HepG2 (cell line): Measurements from ENCODE around the gene PPY. TPM values are rescaled to one million over a fixed set of nuclear protein-coding genes. Genes with fewer than 3 reads are reported as not detected.

Source experiments
- ATM ChIP-seq: fragments of 450-650 bp; IDR thresholded peaks from 2 replicates; pipeline ENCODE4 v1.7.1; 2017; ENCODE audit warnings: mild to moderate bottlenecking, borderline replicate concordance
- ATRX ChIP-seq: sonication (generic); formaldehyde crosslinking; IDR thresholded peaks from 2 replicates; pipeline ENCODE4 v1.4.0; 2020; ENCODE audit warnings: missing genetic modification reagents, borderline replicate concordance
- MAF1 ChIP-seq: sonication (generic); formaldehyde crosslinking; IDR thresholded peaks from 2 replicates; pipeline ENCODE4 v1.5.0; 2020; ENCODE audit warnings: missing genetic modification reagents, borderline replicate concordance
- MTA3 ChIP-seq: sonication (generic); formaldehyde crosslinking; IDR thresholded peaks from 2 replicates; pipeline ENCODE4 v1.4.0; 2020; ENCODE audit warnings: missing genetic modification reagents
- MYC ChIP-seq: sonication (generic); formaldehyde crosslinking; IDR thresholded peaks from 2 replicates; pipeline ENCODE4 v1.9.0; 2021; ENCODE audit warnings: missing genetic modification reagents, borderline replicate concordance
- RNF2 ChIP-seq: fragments of 450-650 bp; conservative IDR thresholded peaks from 2 replicates; pipeline ENCODE4 v1.6.1; 2016; ENCODE audit warnings: low read depth
- SAFB2 ChIP-seq: sonication (generic); formaldehyde crosslinking; IDR thresholded peaks from 2 replicates; pipeline ENCODE4 v1.5.1; 2020; ENCODE audit warnings: missing genetic modification reagents, low read depth, mild to moderate bottlenecking, borderline replicate concordance
- SMARCE1 ChIP-seq: fragments of 450-650 bp; IDR thresholded peaks from 2 replicates; pipeline ENCODE4 v1.6.1; 2017; ENCODE audit warnings: borderline replicate concordance
- SNAI1 ChIP-seq: sonication (generic); formaldehyde crosslinking; IDR thresholded peaks from 2 replicates; pipeline ENCODE4 v1.5.0; 2020; ENCODE audit warnings: mild to moderate bottlenecking, missing genetic modification reagents, borderline replicate concordance
- TBL1XR1 ChIP-seq: fragments of 150-350 bp; IDR thresholded peaks from 2 replicates; pipeline ENCODE4 v1.6.1; 2014; ENCODE audit warnings: borderline replicate concordance, low read length; ENCODE audit not compliant: partially characterized antibody
- ZBTB7B ChIP-seq: sonication (generic); formaldehyde crosslinking; IDR thresholded peaks from 2 replicates; pipeline ENCODE4 v1.4.0; 2020; ENCODE audit warnings: missing genetic modification reagents
- ZNF12 ChIP-seq: sonication (generic); formaldehyde crosslinking; IDR thresholded peaks from 2 replicates; pipeline ENCODE4 v1.5.0; 2020; ENCODE audit warnings: missing genetic modification reagents
- ZNF180 ChIP-seq: sonication (generic); formaldehyde crosslinking; IDR thresholded peaks from 2 replicates; pipeline ENCODE4 v1.4.0; 2020; ENCODE audit warnings: low read depth, missing genetic modification reagents, borderline replicate concordance
- ZNF292 ChIP-seq: sonication (generic); formaldehyde crosslinking; IDR thresholded peaks from 2 replicates; pipeline ENCODE4 v1.8.1; 2022; ENCODE audit warnings: mild to moderate bottlenecking, low read depth, missing genetic modification reagents, borderline replicate concordance
- ZNF326 ChIP-seq: sonication (generic); formaldehyde crosslinking; IDR thresholded peaks from 2 replicates; pipeline ENCODE4 v1.4.0; 2020; ENCODE audit warnings: missing genetic modification reagents, borderline replicate concordance
- ZNF329 ChIP-seq: sonication (generic); formaldehyde crosslinking; IDR thresholded peaks from 2 replicates; pipeline ENCODE4 v1.9.0; 2021; ENCODE audit warnings: low read depth, mild to moderate bottlenecking, missing genetic modification reagents
- ZNF496 ChIP-seq: sonication (generic); formaldehyde crosslinking; IDR thresholded peaks from 2 replicates; pipeline ENCODE4 v1.8.1; 2023; ENCODE audit warnings: mild to moderate bottlenecking, moderate library complexity, missing genetic modification reagents; ENCODE audit not compliant: insufficient replicate concordance
- ZNF543 ChIP-seq: sonication (generic); formaldehyde crosslinking; IDR thresholded peaks from 2 replicates; pipeline ENCODE4 v1.4.0; 2020; ENCODE audit warnings: mild to moderate bottlenecking, missing genetic modification reagents
- ZNF672 ChIP-seq: sonication (generic); formaldehyde crosslinking; IDR thresholded peaks from 2 replicates; pipeline ENCODE4 v1.8.1; 2022; ENCODE audit warnings: missing genetic modification reagents
- polyA plus RNA-seq, 8 experiments: library from polyadenylated mRNA; depleted of rRNA in 3 of 8; stranded (reverse) in 7 of 8; unstranded in 1 of 8; fragments of >200 nt; fragmentation: Illumina TruSeq in 4 of 8; extraction: Trizol in 4 of 8; gene quantifications; 2 replicates each; pipeline versions ENCODE4 v1.2.1 to v1.2.3, GENCODE V29; 2011 to 2016; ENCODE audit warnings: low read depth in 4 of 8, missing spikeins in 1 of 8, mixed read lengths in 1 of 8; ENCODE audit not compliant: insufficient read depth in 1 of 8
- total RNA-seq, 5 experiments: library from RNA; depleted of rRNA; stranded (reverse); fragments of >200 nt; fragmentation: Illumina TruSeq; extraction: Trizol; gene quantifications; 2 replicates each; pipeline ENCODE4 v1.2.3, GENCODE V29; 2016; ENCODE audit warnings: low read depth in 1 of 5
- TF ChIP-seq, protein P1 (sequence below): sonication (generic); formaldehyde crosslinking; IDR thresholded peaks from 2 replicates; pipeline ENCODE4 v1.4.0; 2020; ENCODE audit warnings: missing genetic modification reagents, borderline replicate concordance
- TF ChIP-seq, protein P2 (sequence below): sonication (generic); formaldehyde crosslinking; IDR thresholded peaks from 2 replicates; pipeline ENCODE4 v1.9.0; 2021; ENCODE audit warnings: missing genetic modification reagents, mild to moderate bottlenecking, borderline replicate concordance
- TF ChIP-seq, protein P3 (sequence below): sonication (generic); formaldehyde crosslinking; IDR thresholded peaks from 2 replicates; pipeline ENCODE4 v1.4.0; 2020; ENCODE audit warnings: missing genetic modification reagents
- TF ChIP-seq, protein P4 (sequence below): sonication (generic); formaldehyde crosslinking; IDR thresholded peaks from 2 replicates; pipeline ENCODE4 v1.5.0; 2020; ENCODE audit warnings: missing genetic modification reagents

PPY gene
- total and polyA plus RNA-seq, 2 of the 13 experiments (the other 11 are each of a cell fraction or from before 2014, with no cell fraction given): not detected

DNA sequence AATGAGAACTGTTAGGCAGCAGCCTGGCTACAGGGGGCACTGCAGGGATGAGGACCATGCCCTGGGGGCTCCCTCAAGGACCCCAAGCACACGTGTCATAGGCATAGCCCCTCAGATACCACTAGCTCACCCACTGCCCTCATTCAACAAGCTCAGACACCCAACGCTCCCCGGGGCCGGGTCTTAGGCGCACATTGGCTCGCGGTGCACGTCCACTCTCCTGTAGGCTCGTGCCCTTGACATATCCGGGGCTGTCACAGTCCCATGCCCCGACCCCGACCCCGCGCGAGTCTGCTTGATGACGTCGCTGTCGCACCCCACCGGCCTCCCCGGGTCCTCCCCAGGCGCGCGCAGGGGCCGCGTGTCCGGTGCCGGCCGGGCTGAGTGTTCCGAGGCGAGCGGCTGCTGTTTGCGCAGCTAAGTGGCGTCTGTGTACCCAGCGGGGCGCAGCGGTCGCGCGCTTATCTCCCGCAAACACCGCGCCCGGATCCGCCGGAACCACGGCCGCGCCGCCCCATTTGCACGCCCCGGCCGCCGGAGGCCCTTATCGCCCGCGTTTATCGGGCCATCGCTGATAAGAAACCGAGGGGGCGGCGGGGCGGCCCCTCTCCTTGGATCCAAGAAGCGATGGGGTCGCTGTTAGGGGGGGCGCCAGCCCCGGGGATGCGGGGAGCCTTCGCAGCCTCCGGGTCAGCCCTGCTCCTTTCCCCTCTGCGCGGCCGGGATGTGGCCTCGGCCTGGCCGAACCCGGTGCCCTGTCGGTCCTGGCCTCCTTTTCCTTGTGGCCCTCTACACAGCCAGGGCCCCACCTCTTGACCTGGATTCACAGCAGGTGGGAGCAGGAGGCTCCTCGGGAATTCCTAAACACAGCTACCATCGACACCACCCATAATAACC, 41.5 kb upstream of the PPY start (continued):
- TF ChIP-seq, protein P1, sequence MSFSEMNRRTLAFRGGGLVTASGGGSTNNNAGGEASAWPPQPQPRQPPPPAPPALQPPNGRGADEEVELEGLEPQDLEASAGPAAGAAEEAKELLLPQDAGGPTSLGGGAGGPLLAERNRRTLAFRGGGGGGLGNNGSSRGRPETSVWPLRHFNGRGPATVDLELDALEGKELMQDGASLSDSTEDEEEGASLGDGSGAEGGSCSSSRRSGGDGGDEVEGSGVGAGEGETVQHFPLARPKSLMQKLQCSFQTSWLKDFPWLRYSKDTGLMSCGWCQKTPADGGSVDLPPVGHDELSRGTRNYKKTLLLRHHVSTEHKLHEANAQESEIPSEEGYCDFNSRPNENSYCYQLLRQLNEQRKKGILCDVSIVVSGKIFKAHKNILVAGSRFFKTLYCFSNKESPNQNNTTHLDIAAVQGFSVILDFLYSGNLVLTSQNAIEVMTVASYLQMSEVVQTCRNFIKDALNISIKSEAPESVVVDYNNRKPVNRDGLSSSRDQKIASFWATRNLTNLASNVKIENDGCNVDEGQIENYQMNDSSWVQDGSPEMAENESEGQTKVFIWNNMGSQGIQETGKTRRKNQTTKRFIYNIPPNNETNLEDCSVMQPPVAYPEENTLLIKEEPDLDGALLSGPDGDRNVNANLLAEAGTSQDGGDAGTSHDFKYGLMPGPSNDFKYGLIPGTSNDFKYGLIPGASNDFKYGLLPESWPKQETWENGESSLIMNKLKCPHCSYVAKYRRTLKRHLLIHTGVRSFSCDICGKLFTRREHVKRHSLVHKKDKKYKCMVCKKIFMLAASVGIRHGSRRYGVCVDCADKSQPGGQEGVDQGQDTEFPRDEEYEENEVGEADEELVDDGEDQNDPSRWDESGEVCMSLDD (CRISPR knock-in tag): peak; percentile 96
- TF ChIP-seq ZNF12: 0 out of 2 replicates have a peak, but pooled peaks have one; percentile 18
- TF ChIP-seq, protein P2, sequence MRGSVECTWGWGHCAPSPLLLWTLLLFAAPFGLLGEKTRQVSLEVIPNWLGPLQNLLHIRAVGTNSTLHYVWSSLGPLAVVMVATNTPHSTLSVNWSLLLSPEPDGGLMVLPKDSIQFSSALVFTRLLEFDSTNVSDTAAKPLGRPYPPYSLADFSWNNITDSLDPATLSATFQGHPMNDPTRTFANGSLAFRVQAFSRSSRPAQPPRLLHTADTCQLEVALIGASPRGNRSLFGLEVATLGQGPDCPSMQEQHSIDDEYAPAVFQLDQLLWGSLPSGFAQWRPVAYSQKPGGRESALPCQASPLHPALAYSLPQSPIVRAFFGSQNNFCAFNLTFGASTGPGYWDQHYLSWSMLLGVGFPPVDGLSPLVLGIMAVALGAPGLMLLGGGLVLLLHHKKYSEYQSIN (CRISPR knock-in tag): no peak
- peak; percentile 86; the same call in 1 of the 2 replicates for TF ChIP-seq ZNF329 (CRISPR knock-in tag)
- TF ChIP-seq TBL1XR1: no peak
- TF ChIP-seq, protein P3, sequence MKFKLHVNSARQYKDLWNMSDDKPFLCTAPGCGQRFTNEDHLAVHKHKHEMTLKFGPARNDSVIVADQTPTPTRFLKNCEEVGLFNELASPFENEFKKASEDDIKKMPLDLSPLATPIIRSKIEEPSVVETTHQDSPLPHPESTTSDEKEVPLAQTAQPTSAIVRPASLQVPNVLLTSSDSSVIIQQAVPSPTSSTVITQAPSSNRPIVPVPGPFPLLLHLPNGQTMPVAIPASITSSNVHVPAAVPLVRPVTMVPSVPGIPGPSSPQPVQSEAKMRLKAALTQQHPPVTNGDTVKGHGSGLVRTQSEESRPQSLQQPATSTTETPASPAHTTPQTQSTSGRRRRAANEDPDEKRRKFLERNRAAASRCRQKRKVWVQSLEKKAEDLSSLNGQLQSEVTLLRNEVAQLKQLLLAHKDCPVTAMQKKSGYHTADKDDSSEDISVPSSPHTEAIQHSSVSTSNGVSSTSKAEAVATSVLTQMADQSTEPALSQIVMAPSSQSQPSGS (CRISPR knock-in tag): peak; percentile 88
- no peak for TF ChIP-seq ZNF326 (CRISPR knock-in tag)
- no peak for TF ChIP-seq ZNF672 (CRISPR knock-in tag)
- peak; percentile 75; the same call in 1 of the 2 replicates for TF ChIP-seq SAFB2 (CRISPR knock-in tag)
- TF ChIP-seq SMARCE1: no peak
- TF ChIP-seq MTA3 (CRISPR knock-in tag): no peak
- TF ChIP-seq, protein P4, sequence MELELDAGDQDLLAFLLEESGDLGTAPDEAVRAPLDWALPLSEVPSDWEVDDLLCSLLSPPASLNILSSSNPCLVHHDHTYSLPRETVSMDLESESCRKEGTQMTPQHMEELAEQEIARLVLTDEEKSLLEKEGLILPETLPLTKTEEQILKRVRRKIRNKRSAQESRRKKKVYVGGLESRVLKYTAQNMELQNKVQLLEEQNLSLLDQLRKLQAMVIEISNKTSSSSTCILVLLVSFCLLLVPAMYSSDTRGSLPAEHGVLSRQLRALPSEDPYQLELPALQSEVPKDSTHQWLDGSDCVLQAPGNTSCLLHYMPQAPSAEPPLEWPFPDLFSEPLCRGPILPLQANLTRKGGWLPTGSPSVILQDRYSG (CRISPR knock-in tag): no peak
- TF ChIP-seq MAF1: peak; percentile 81; the same call in 1 of the 2 replicates
- no peak for TF ChIP-seq ATM
- TF ChIP-seq SNAI1 (CRISPR knock-in tag): no peak
- TF ChIP-seq ZBTB7B (CRISPR knock-in tag): peak; percentile 99
- 0 out of 2 replicates have a peak, but pooled peaks have one; percentile 45 for TF ChIP-seq ZNF180 (CRISPR knock-in tag)
- TF ChIP-seq ZNF543: peak; percentile 96
- no peak for TF ChIP-seq ZNF496 (CRISPR knock-in tag)
- no peak for TF ChIP-seq ZNF292 (CRISPR knock-in tag)
- peak; percentile 88 for TF ChIP-seq RNF2
- TF ChIP-seq MYC (CRISPR knock-in tag): peak; percentile 94
- TF ChIP-seq ATRX (CRISPR knock-in tag): no peak
